Measurements from ENCODE around the gene RALGAPB. TPM values are rescaled to one million over a fixed set of nuclear protein-coding genes. Genes with fewer than 3 reads are reported as not detected.
A peak's percentile ranks its signal among the peaks of the same experiment; 100 is the strongest.

Gene RALGAPB
- total RNA-seq, 3 donors from 2014 or later = 32.8 to 73.6 (median 58.0) TPM

GRCh38 chr20:38547288-38548085, 74.8 kb downstream of the RALGAPB start:
- DNase-seq (ENCODE audit: low spot score in 2 of 2) = no peak
- Histone ChIP-seq H3K9me3 (no peaks in the 10 kb centered on the region), H3K27ac (no peak overlapping the region), H3K27me3 (no peaks in the 10 kb centered on the region), H3K4me3 (no peak overlapping the region), H3K4me1 (no peaks in the 10 kb centered on the region), H3K36me3 (no peaks in the 10 kb centered on the region)
- intact Hi-C loops (cut with DNase I; ENCODE audit: low total_unique reads) = no loop called here
- no peak for TF ChIP-seq POLR2AphosphoS5 (IDR thresholded peaks at IDR 0.05)
- no peak for TF ChIP-seq POLR2A (IDR thresholded peaks at IDR 0.05)
- TF ChIP-seq CTCF (IDR thresholded peaks at IDR 0.05) = no peak

DNA sequence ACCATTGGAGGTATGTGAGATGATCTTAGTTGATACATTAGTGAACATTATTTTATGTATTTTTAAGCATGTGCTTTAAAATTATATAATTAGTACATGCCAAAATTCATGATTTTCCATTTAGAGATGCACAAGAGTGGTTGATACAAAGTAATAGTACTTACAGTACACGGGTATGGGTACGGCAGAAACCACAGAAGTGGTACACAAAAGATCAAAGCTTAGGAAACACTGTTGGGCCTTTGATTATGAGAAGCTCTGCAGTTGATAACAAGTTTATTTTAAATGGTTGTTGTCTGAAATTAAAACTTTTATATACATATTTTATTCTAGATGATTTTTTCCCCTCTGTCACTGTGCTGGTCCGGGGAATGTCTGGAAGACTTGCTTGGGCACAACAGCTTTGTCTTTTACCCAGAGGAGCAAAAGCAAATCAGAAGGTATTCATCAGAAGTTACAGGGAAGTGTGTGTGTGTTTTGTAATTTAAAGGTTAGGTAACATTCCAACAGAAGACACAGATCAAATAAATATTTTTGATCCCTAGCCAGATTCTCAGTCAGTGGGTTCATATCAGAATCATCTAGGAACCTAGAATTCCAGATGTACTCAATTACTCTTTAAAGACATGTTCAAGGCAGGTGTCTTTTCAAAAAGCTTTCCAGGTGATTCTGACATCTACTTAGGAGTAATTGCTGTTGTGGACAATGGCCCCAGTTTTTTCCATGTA, 75.9 kb downstream of the RALGAPB start:
- no peaks in the 10 kb centered on the region for H3K4me1 ChIP-seq
- no peak for TF ChIP-seq CTCF (IDR thresholded peaks at IDR 0.05)
- no peak for TF ChIP-seq POLR2A (IDR thresholded peaks at IDR 0.05)
- TF ChIP-seq POLR2AphosphoS5 (IDR thresholded peaks at IDR 0.05) = no peak
- no peak for DNase-seq (ENCODE audit: low spot score in 2 of 2)
- H3K27ac ChIP-seq = no peak overlapping the region
- intact Hi-C loops (cut with DNase I; ENCODE audit: low total_unique reads) = no loop called here
- H3K9me3 ChIP-seq = no peaks in the 10 kb centered on the region
- H3K36me3 ChIP-seq = no peaks in the 10 kb centered on the region
- no peaks in the 10 kb centered on the region for H3K27me3 ChIP-seq
- H3K4me3 ChIP-seq = no peak overlapping the region

DNA sequence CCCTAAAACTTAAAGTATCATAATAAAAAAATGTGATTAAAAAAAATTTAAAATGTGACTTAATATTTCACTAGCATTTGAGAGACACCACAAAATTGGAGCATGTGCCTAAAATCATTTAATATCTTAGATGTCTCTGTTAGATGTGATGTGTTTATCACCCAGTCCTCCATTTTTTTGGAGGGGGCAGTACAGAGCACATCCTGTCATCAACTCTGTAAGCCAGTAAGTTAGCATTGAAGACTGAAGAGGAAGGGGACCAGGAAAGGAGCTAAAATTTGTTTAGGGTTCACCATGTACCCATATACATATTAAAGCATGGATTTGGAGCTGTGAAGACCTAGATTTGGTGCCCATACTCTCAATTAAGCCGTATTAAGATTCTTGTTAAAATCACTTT, 77.6 kb downstream of the RALGAPB start:
- Histone ChIP-seq H3K9me3 (no peaks in the 10 kb centered on the region), H3K36me3 (no peaks in the 10 kb centered on the region), H3K4me1 (no peaks in the 10 kb centered on the region), H3K4me3 (no peak overlapping the region), H3K27ac (no peak overlapping the region), H3K27me3 (no peaks in the 10 kb centered on the region)
- TF ChIP-seq POLR2A (IDR thresholded peaks at IDR 0.05) (no peak), POLR2AphosphoS5 (IDR thresholded peaks at IDR 0.05) (no peak), CTCF (IDR thresholded peaks at IDR 0.05) (no peak)
- DNase-seq (ENCODE audit: low spot score in 2 of 2) = no peak
- intact Hi-C loops (cut with DNase I; ENCODE audit: low total_unique reads) = no loop called here

- H3K36me3 ChIP-seq = no peaks in the 10 kb centered on the region
- no peak for TF ChIP-seq POLR2A (IDR thresholded peaks at IDR 0.05)
- no peak for TF ChIP-seq CTCF (IDR thresholded peaks at IDR 0.05)
- TF ChIP-seq POLR2AphosphoS5 (IDR thresholded peaks at IDR 0.05) = no peak
- no peak overlapping the region for H3K27ac ChIP-seq
- no peaks in the 10 kb centered on the region for H3K4me1 ChIP-seq
- no peak overlapping the region for H3K4me3 ChIP-seq
- no peaks in the 10 kb centered on the region for H3K9me3 ChIP-seq
- intact Hi-C loops (cut with DNase I; ENCODE audit: low total_unique reads) = no loop called here
- no peaks in the 10 kb centered on the region for H3K27me3 ChIP-seq
- DNase-seq (ENCODE audit: low spot score in 2 of 2) = no peak
Observed at GRCh38 chr20:38551056-38551626, 78.5 kb downstream of the RALGAPB start.

DNA sequence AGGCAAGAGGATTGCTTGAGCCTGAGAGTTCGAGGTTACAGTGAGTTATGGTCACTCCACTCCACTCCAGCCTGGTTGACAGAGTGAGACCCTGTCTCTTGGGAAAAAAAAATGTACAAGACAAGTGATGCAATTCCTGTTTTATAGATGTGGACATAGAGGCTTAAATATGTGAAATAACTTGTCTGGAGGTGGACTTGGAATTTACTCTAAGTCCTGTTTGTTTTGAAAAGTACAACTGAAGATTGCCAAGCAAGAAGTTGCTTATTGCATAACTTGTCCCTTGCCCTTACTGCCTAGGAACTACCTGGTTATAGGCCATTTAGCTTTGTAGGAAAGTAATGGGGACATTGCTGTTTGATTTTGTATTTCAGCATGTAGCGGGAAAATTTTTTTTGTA, 82.3 kb downstream of the RALGAPB start:
- DNase-seq (ENCODE audit: low spot score in 2 of 2) = no peak
- Histone ChIP-seq H3K36me3 (no peaks in the 10 kb centered on the region), H3K27me3 (no peaks in the 10 kb centered on the region), H3K4me3 (no peak overlapping the region), H3K27ac (peak overlapping the region in 1 of 2 donors; percentile 8), H3K4me1 (no peaks in the 10 kb centered on the region), H3K9me3 (no peaks in the 10 kb centered on the region)
- intact Hi-C loops (cut with DNase I; ENCODE audit: low total_unique reads) = no loop called here
- TF ChIP-seq CTCF (IDR thresholded peaks at IDR 0.05) (no peak), POLR2AphosphoS5 (IDR thresholded peaks at IDR 0.05) (no peak), POLR2A (IDR thresholded peaks at IDR 0.05) (no peak)

Data from breast epithelium (tissue), 4 donors.